GM18868 (cell line): ENCODE results near the gene CTAG1B.
"Not testable (repeated sequence)": the region's sequence is repeated elsewhere in the genome, so short reads cannot be mapped to it uniquely, and the experiment has no call there.

Experiments used
- ATAC-seq: cut with Tn5 transposase; IDR thresholded peaks from one replicate; pipeline ENCODE4 v1.9.1; 2021; ENCODE audit warnings: mild to moderate bottlenecking, moderate library complexity; ENCODE audit not compliant: unreplicated experiment

The CTAG1B gene

DNA sequence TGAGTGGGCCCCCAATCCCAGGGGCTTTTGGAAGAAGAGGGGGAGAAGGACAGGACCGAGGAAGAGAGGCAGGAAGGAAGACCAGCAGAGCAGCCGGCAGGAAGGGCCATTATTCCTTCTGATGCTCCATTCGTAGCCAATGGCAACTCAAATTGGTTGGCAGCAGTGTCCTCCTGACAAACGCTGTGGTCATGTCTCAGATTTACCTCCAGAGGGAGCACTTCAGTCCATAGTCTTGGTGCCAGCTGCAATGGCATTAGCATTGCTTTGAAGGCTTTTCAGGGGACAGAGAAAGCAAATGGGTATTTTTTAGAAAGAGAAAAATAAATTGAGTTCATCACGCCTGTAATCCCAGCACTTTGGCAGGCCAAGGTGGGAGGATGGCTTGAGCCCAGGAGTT is 9.9 kb upstream of the CTAG1B start:
- ATAC-seq = not testable (repeated sequence)

- not testable (repeated sequence) for ATAC-seq
Measured at GRCh38 chrX:154620767-154621414, 1.8 kb upstream of the CTAG1B start.

GRCh38 chrX:154613586-154613985 is 5.5 kb downstream of the CTAG1B start:
- ATAC-seq = not testable (repeated sequence)

DNA sequence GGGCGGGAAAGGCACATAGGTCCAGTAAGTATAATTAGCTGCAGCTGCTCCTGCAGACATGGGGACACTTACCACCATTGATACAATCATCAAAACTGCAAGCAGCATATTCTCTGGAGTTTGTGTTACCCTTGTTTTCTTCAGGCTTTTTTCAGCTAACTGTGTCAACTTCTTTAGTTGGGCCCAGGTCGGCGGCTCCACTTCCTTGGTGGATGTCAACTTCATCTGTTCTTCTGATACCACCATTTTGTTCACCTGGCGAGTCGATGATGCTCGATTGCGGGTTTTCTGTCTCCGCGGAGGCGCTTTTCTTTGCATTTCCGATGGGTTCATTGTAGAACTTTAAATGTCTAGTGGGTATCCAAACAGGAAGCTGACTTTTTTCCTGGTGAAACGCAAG is 7.9 kb downstream of the CTAG1B start:
- not testable (repeated sequence) for ATAC-seq

DNA sequence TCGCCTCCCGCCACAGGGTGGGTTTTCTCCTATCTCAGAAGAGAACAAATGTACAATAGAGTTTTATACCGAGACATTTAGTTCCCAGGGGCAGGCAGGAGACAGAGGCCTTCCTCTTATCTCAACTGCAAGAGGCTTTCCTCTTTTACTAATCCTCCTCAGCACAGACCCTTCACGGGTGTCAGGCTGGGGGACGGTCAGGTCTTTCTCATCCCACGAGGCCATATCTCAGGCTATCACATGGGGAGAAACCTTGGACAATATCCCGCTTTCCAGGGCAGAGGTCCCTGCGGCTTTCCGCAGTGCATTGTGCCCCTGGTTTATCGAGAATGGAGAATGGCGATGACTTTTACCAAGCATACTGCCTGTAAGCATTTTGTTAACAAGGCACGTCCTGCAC is 10.3 kb downstream of the CTAG1B start:
- not testable (repeated sequence) for ATAC-seq

DNA sequence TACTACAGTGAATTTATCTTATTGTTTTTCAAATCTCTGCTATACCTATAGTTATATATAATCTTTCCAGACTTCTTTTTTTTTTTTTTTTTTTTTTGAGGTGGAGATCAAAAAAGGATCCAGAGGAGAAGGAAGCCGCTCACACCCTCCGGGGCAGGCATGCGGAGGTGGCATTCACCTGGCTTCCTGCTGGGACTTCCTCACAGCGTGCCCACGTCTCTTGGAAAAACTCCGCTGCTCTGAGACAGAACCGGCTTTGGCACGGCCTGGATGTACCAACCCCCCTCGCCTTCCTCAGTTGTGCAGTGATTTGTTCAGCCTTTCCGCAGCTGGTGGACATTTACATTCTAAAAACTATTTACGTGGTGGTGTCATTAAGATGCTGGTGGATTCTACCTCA is 11.1 kb downstream of the CTAG1B start:
- not testable (repeated sequence) for ATAC-seq

DNA sequence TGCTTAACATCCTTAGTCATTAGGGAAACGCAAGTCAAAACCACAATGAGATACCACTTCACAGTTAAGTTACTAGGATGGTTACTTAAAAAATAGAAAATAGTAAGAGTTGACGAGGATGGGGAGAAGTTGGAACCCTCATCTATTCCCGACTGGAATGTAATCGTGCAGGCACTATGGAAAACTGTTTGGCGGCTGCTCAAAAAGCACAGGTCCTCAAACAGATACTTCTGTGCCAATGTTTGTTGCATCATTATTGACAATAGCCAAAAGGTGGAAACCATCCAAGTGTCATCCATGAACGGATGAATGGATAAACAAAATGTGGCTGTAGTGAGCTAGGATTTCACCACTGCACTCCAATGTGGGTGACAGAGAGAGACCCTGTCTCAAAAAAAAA is 11.7 kb downstream of the CTAG1B start:
- no peak for ATAC-seq

- ATAC-seq = no peak
Measured at GRCh38 chrX:154605566-154605965, 13.5 kb downstream of the CTAG1B start.

- no peak for ATAC-seq
Measured at GRCh38 chrX:154603438-154604430, 15.3 kb downstream of the CTAG1B start.

- ATAC-seq = no peak
Measured at GRCh38 chrX:154602766-154603437, 16.2 kb downstream of the CTAG1B start.

DNA sequence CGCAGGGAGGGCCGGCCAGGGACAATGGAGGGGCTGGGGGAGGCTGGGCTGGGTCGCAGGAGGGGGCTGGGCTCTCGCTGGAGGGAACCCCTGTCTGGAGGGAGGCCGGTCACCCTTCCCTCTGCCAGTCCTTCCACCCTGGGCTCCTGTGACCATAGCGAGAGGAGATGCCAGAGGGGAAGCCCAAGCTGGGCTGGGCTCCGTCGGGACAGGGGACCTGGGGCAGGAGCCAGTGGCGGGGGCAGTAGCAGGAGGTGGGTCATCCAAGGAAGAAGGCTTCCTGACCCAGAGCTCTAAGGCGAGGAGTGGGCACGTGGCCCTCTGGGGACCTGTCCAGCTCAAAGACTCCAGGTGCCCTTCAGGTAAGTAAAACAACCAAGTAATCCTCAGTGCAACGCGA is 16.9 kb downstream of the CTAG1B start:
- no peak for ATAC-seq

- no peak for ATAC-seq
Measured at GRCh38 chrX:154600759-154601374, 18.2 kb downstream of the CTAG1B start.

DNA sequence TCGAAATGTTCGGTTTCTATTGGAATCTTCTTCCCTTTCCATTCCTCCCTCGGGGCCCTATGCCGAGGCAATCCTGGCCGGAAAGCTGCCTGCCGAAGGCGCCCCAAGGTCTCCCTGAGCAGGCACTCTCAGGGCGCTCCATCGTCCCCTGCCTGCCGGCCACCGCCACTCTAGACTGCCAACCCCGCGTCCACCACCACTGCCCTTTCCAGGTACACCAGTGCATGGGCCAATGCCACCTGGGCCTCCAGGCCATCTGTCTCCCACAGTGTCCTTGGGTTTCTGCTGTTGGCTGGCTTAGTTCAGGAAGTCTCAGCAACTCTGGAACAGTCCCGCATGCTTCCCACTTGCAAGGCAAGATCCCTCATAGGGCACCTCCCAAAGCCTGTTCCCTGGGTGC is 19.6 kb downstream of the CTAG1B start:
- no peak for ATAC-seq

- ATAC-seq = no peak
Measured at GRCh38 chrX:154598656-154599055, 20.4 kb downstream of the CTAG1B start.

DNA sequence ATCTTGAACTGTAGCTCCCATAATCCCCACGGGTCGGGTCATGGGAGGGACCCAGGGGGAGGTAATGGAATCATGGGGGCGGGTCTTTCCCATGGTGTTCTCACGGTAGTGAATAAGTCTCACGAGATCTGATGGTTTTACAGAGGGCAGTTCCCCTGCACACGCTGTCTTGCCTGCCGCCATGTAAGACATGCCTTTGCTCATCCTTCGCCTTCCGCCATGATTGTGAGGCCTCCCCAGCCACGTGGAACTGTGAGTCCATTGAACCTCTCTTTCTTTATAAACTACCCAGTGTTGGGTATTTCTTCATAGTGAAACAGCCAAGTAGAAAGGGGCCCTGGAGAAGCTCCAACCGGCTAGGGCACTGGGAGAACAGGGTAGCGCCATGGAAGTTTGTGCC is 21.9 kb downstream of the CTAG1B start:
- ATAC-seq = no peak

DNA sequence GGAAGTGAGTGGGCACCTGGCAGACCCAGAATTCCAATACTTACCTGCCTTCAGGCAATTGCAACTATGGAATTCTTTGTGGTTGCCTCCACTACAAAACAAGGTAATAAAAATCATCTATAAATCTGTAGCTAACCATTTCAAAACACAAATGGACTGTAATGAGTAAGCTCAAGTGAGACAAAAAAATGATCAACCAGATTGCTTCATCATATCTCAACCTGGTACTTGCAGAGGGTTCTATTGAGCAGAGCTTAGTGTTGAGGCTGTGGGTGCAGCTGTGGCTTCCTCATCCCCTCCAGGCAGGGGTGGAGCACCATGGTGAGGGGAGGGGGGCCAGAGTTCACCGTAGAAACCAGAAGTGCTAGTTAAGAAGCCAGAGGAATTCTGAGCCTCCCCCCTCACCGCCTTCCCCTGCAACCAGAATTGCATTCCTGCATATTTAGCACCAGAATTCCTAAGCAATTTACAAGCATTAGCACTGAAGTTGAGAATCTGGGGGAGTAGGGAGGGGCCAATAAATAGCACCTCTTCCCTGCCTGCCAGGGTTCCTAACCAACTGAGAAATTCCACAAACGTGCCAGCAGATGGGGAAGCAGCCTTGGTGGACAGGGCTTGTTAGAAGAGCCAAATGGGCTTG is 22.7 kb downstream of the CTAG1B start:
- ATAC-seq = no peak

- no peak for ATAC-seq
Measured at GRCh38 chrX:154595559-154596249, 23.4 kb downstream of the CTAG1B start.

DNA sequence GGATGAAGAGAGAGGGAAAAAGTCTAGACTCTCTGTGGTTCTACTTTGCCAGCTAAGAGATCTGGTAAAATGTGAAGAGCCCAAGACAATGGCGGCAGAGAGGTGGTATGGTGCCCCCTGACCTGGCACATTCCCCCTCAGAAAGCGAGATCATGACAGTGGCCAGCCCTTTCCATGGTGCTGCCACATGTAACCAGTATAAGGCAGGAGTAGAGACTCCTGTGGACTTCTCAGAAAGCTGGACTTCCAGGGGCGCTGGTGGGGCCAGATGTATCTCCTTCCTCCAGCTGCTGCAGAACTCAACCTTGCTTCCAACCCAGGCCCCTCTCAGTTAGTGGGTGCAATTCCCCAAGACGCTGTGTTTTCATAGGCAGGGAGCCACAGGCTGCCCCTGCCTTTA is 24.6 kb downstream of the CTAG1B start:
- ATAC-seq = no peak

GRCh38 chrX:154593201-154593600 is 25.9 kb downstream of the CTAG1B start:
- no peak for ATAC-seq

GRCh38 chrX:154592505-154592904 is 26.6 kb downstream of the CTAG1B start:
- ATAC-seq = no peak
